DOHH2 (cell line): ENCODE results near the gene ADIPOQ.

ENCODE experiments used
- H3F3A ChIP-seq: fragments of 200-600 bp; sonication (generic), shearing (Covaris generic); 2 replicates; pipeline ENCODE4 v1.6.0; 2016; ENCODE audit warnings: antibody characterized with exemption, mild to moderate bottlenecking; ENCODE audit not compliant: control insufficient read depth, insufficient read depth
- H3K27ac ChIP-seq: fragments of 200-600 bp; sonication (generic); 2 replicates; pipeline ENCODE4 v1.5.1; 2014; ENCODE audit warnings: low read depth, mild to moderate bottlenecking, low read length, moderate library complexity
- H3K27me3 ChIP-seq: fragments of 200-600 bp; sonication (generic); 2 replicates; pipeline ENCODE4 v1.6.1; 2014; ENCODE audit warnings: mild to moderate bottlenecking, low read length, mixed read lengths; ENCODE audit not compliant: control insufficient read depth
- H3K36me3 ChIP-seq: fragments of 200-600 bp; sonication (generic); 2 replicates; pipeline ENCODE4 v1.6.1; 2014; ENCODE audit warnings: mild to moderate bottlenecking, low read length, moderate library complexity, mixed read lengths; ENCODE audit not compliant: control insufficient read depth
- H3K4me1 ChIP-seq: fragments of 200-600 bp; sonication (generic); 2 replicates; pipeline ENCODE4 v1.6.1; 2014; ENCODE audit warnings: mild to moderate bottlenecking, low read length, mixed read lengths; ENCODE audit not compliant: control insufficient read depth
- H3K4me2 ChIP-seq: fragments of 200-600 bp; sonication (generic); 2 replicates; pipeline ENCODE4 v1.6.0; 2014; ENCODE audit warnings: mild to moderate bottlenecking, low read length, moderate library complexity
- H3K4me3 ChIP-seq: fragments of 200-600 bp; sonication (generic); 2 replicates; pipeline ENCODE4 v1.5.1; 2014; ENCODE audit warnings: mild to moderate bottlenecking, low read length, mixed read lengths
- H3K79me2 ChIP-seq: fragments of 200-600 bp; sonication (generic); 2 replicates; pipeline ENCODE4 v1.6.1; 2014; ENCODE audit warnings: mild to moderate bottlenecking, low read length, mixed read lengths; ENCODE audit not compliant: control insufficient read depth
- H3K9me2 ChIP-seq: fragments of 200-600 bp; sonication (generic); replicated peaks from 2 replicates; pipeline ENCODE4 v1.6.1; 2014; ENCODE audit warnings: mild to moderate bottlenecking, low read length, mixed read lengths; ENCODE audit not compliant: control insufficient read depth
- H3K9me3 ChIP-seq: fragments of 200-600 bp; sonication (generic); 2 replicates; pipeline ENCODE4 v1.6.1; 2014; ENCODE audit warnings: antibody characterized with exemption, low read length, mixed read lengths; ENCODE audit not compliant: control insufficient read depth, insufficient read depth
- H4K20me1 ChIP-seq: fragments of 200-600 bp; sonication (generic); 2 replicates; pipeline ENCODE4 v1.6.0; 2014; ENCODE audit warnings: low read depth, mild to moderate bottlenecking, antibody characterized with exemption, low read length, moderate library complexity; ENCODE audit not compliant: control insufficient read depth, insufficient read depth
- EZH2phosphoT487 ChIP-seq: fragments of 200-600 bp; sonication (generic); IDR thresholded peaks from 2 replicates; pipeline ENCODE4 v1.6.1; 2017; ENCODE audit warnings: borderline replicate concordance, mild to moderate bottlenecking, antibody characterized with exemption, low read length, moderate library complexity, mixed read lengths
- TF ChIP-seq, protein P1 (sequence below): fragments of 200-600 bp; sonication (generic); IDR thresholded peaks from one replicate; pipeline ENCODE4 v1.5.1; 2014; ENCODE audit warnings: antibody characterized with exemption, mild to moderate bottlenecking, low read depth, low read length; ENCODE audit not compliant: poor library complexity, severe bottlenecking

Gene ADIPOQ

DNA sequence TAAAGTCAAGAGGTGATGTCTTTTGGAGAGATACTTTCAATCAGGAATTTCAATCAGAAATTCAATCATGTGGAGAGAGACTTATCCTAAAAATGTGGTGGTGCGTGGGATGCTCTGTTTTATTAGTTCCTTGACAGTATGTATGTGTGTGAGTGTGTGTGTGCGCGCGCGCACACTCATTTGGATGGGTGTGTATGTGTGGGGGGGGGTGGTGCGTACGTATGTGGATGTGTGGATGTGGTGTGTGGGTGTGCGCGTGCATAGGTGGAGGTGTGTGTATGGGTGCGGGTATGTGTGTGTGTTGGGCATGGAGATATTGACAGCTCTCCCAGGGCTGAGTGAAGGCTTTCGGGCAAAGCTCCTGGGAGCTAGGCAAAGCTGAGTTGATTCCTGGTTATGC lies 2.4 kb downstream of the ADIPOQ start:
- Histone ChIP-seq H3K27ac (no peak overlapping the region), H3F3A (no peaks in the 10 kb centered on the region), H3K4me3 (no peak overlapping the region), H3K36me3 (no peaks in the 10 kb centered on the region), H3K27me3 (peaks cover 16% of the 10 kb centered on the region), H3K4me2 (no peak overlapping the region), H4K20me1 (no peaks in the 10 kb centered on the region), H3K9me3 (no peaks in the 10 kb centered on the region), H3K79me2 (no peaks in the 10 kb centered on the region), H3K9me2 (no peaks in the 10 kb centered on the region), H3K4me1 (peaks cover 8% of the 10 kb centered on the region)
- TF ChIP-seq EZH2phosphoT487 = no peak
- TF ChIP-seq, protein P1, sequence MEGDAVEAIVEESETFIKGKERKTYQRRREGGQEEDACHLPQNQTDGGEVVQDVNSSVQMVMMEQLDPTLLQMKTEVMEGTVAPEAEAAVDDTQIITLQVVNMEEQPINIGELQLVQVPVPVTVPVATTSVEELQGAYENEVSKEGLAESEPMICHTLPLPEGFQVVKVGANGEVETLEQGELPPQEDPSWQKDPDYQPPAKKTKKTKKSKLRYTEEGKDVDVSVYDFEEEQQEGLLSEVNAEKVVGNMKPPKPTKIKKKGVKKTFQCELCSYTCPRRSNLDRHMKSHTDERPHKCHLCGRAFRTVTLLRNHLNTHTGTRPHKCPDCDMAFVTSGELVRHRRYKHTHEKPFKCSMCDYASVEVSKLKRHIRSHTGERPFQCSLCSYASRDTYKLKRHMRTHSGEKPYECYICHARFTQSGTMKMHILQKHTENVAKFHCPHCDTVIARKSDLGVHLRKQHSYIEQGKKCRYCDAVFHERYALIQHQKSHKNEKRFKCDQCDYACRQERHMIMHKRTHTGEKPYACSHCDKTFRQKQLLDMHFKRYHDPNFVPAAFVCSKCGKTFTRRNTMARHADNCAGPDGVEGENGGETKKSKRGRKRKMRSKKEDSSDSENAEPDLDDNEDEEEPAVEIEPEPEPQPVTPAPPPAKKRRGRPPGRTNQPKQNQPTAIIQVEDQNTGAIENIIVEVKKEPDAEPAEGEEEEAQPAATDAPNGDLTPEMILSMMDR = no peak

GRCh38 chr3:186845756-186846155 lies 3.2 kb downstream of the ADIPOQ start:
- Histone ChIP-seq H3K4me3 (no peak overlapping the region), H3K4me2 (no peak overlapping the region), H3K27ac (no peak overlapping the region), H3K9me2 (no peaks in the 10 kb centered on the region), H3K36me3 (no peaks in the 10 kb centered on the region), H3F3A (no peaks in the 10 kb centered on the region), H3K9me3 (no peaks in the 10 kb centered on the region), H3K27me3 (peaks cover 16% of the 10 kb centered on the region), H4K20me1 (no peaks in the 10 kb centered on the region), H3K79me2 (no peaks in the 10 kb centered on the region), H3K4me1 (peaks cover 8% of the 10 kb centered on the region)
- no peak for TF ChIP-seq EZH2phosphoT487
- TF ChIP-seq, protein P1 = no peak

GRCh38 chr3:186847437-186847836 lies 4.9 kb downstream of the ADIPOQ start:
- Histone ChIP-seq H3K9me2 (no peaks in the 10 kb centered on the region; the same call in 1 of the 2 replicates), H3K4me1 (peaks cover 19% of the 10 kb centered on the region), H3K27me3 (peaks cover 16% of the 10 kb centered on the region), H3K4me3 (no peak overlapping the region), H3K27ac (no peak overlapping the region), H3K9me3 (no peaks in the 10 kb centered on the region), H4K20me1 (no peaks in the 10 kb centered on the region), H3F3A (no peaks in the 10 kb centered on the region), H3K79me2 (no peaks in the 10 kb centered on the region), H3K4me2 (no peak overlapping the region), H3K36me3 (no peaks in the 10 kb centered on the region)
- TF ChIP-seq, protein P1 = no peak
